ENCODE results near the gene NFATC3. TPM values are rescaled to one million over a fixed set of nuclear protein-coding genes. Genes with fewer than 3 reads are reported as not detected.
A peak's percentile ranks its signal among the peaks of the same experiment; 100 is the strongest.
"Not testable (repeated sequence)": the region's sequence is repeated elsewhere in the genome, so short reads cannot be mapped to it uniquely, and the experiment has no call there.

The NFATC3 gene
- total and polyA plus RNA-seq, 4 donors, result 13.5 to 69.6 (median 35.7) TPM

GRCh38 chr16:68155425-68155824 lies 70.3 kb downstream of the NFATC3 start:
- Histone ChIP-seq H3K36me3 (ENCODE audit: control insufficient read depth in 4 of 4, insufficient read depth in 4 of 4, low read length in 4 of 4) (peaks cover 0 to 13% (median 6%) of the 10 kb centered on the region in 4 donors), H3K4me3 (no peak overlapping the region), H3K4me1 (ENCODE audit: control insufficient read depth in 5 of 5, insufficient read depth in 5 of 5, low read length in 5 of 5) (no peaks in the 10 kb centered on the region), H3K9me3 (ENCODE audit: control insufficient read depth in 4 of 4, insufficient read depth in 3 of 4, low read length in 3 of 4) (no peaks in the 10 kb centered on the region), H3K9ac (ENCODE audit: insufficient read depth in 1 of 2, low read length in 2 of 2) (no peak overlapping the region), H3K27ac (ENCODE audit: low read depth in 1 of 2, low read length in 1 of 2) (no peak overlapping the region), H3K27me3 (ENCODE audit: control insufficient read depth in 3 of 3, insufficient read depth in 3 of 3, low read length in 2 of 3) (no peaks in the 10 kb centered on the region)
- 92 to 95% methylated on average over 3 of the region's 3 CpGs for WGBS, 2 donors
- TF ChIP-seq CTCF (IDR thresholded peaks at IDR 0.05; ENCODE audit: control extremely low read depth, extremely low read depth), result no peak
- peak in 1 of 3 donors; percentile 4 for DNase-seq
- no peak for ATAC-seq (ENCODE audit: insufficient read depth, low FRiP score)

GRCh38 chr16:68162413-68162812 lies 77.2 kb downstream of the NFATC3 start:
- Histone ChIP-seq H3K36me3 (ENCODE audit: control insufficient read depth in 4 of 4, insufficient read depth in 4 of 4, low read length in 4 of 4) (peaks cover 7 to 23% (median 11%) of the 10 kb centered on the region in 4 donors), H3K27ac (ENCODE audit: low read depth in 1 of 2, low read length in 1 of 2) (no peak overlapping the region), H3K4me1 (ENCODE audit: control insufficient read depth in 5 of 5, insufficient read depth in 5 of 5, low read length in 5 of 5) (peaks cover 0 to 3% (median 0%) of the 10 kb centered on the region in 5 donors), H3K9me3 (ENCODE audit: control insufficient read depth in 4 of 4, insufficient read depth in 3 of 4, low read length in 3 of 4) (no peaks in the 10 kb centered on the region), H3K27me3 (ENCODE audit: control insufficient read depth in 3 of 3, insufficient read depth in 3 of 3, low read length in 2 of 3) (no peaks in the 10 kb centered on the region), H3K9ac (ENCODE audit: insufficient read depth in 1 of 2, low read length in 2 of 2) (no peak overlapping the region), H3K4me3 (no peak overlapping the region)
- TF ChIP-seq CTCF (IDR thresholded peaks at IDR 0.05; ENCODE audit: control extremely low read depth, extremely low read depth), result no peak
- ATAC-seq (ENCODE audit: insufficient read depth, low FRiP score) (no peak), DNase-seq (no peak)
- 79 to 96% methylated on average over 2 of the region's 2 CpGs for WGBS, 2 donors

GRCh38 chr16:68163275-68163674 lies 78.1 kb downstream of the NFATC3 start:
- not testable (repeated sequence) for H3K9me3 ChIP-seq (ENCODE audit: control insufficient read depth in 4 of 4, insufficient read depth in 3 of 4, low read length in 3 of 4); DNase-seq; H3K4me1 ChIP-seq (ENCODE audit: control insufficient read depth in 5 of 5, insufficient read depth in 5 of 5, low read length in 5 of 5); H3K4me3 ChIP-seq; H3K27me3 ChIP-seq (ENCODE audit: control insufficient read depth in 3 of 3, insufficient read depth in 3 of 3, low read length in 2 of 3); H3K9ac ChIP-seq (ENCODE audit: insufficient read depth in 1 of 2, low read length in 2 of 2); H3K27ac ChIP-seq (ENCODE audit: low read depth in 1 of 2, low read length in 1 of 2); ATAC-seq (ENCODE audit: insufficient read depth, low FRiP score)
- 89 to 97% methylated on average over 23 to 30 of the region's 31 CpGs for WGBS, 2 donors
- H3K36me3 ChIP-seq (ENCODE audit: control insufficient read depth in 4 of 4, insufficient read depth in 4 of 4, low read length in 4 of 4), result peaks cover 8 to 21% (median 11%) of the 10 kb centered on the region in 4 donors

- TF ChIP-seq CTCF (IDR thresholded peaks at IDR 0.05; ENCODE audit: control extremely low read depth, extremely low read depth), result no peak
Measured at GRCh38 chr16:68166264-68166663, 81.1 kb downstream of the NFATC3 start.

More at GRCh38 chr16:68166264-68166663, 81.1 kb downstream of the NFATC3 start:
- no peak overlapping the region for H3K4me3 ChIP-seq
- 74 to 90% methylated on average over 3 of the region's 3 CpGs for WGBS, 2 donors
- H3K9ac ChIP-seq (ENCODE audit: insufficient read depth in 1 of 2, low read length in 2 of 2), result no peak overlapping the region
- H3K4me1 ChIP-seq (ENCODE audit: control insufficient read depth in 5 of 5, insufficient read depth in 5 of 5, low read length in 5 of 5), result peaks cover 0 to 3% (median 0%) of the 10 kb centered on the region in 5 donors
- ATAC-seq (ENCODE audit: insufficient read depth, low FRiP score) (no peak), DNase-seq (peak in 1 of 3 donors; percentile 3)
- no peaks in the 10 kb centered on the region for H3K9me3 ChIP-seq (ENCODE audit: control insufficient read depth in 4 of 4, insufficient read depth in 3 of 4, low read length in 3 of 4)
- H3K27me3 ChIP-seq (ENCODE audit: control insufficient read depth in 3 of 3, insufficient read depth in 3 of 3, low read length in 2 of 3), result no peaks in the 10 kb centered on the region
- H3K36me3 ChIP-seq (ENCODE audit: control insufficient read depth in 4 of 4, insufficient read depth in 4 of 4, low read length in 4 of 4), result peaks cover 3 to 19% (median 8%) of the 10 kb centered on the region in 4 donors
- H3K27ac ChIP-seq (ENCODE audit: low read depth in 1 of 2, low read length in 1 of 2), result no peak overlapping the region
